Measurements from ENCODE around the gene R3HDML. TPM values are rescaled to one million over a fixed set of nuclear protein-coding genes. Genes with fewer than 3 reads are reported as not detected.
"Not testable (repeated sequence)": the region's sequence is repeated elsewhere in the genome, so short reads cannot be mapped to it uniquely, and the experiment has no call there.

R3HDML gene, protein sequence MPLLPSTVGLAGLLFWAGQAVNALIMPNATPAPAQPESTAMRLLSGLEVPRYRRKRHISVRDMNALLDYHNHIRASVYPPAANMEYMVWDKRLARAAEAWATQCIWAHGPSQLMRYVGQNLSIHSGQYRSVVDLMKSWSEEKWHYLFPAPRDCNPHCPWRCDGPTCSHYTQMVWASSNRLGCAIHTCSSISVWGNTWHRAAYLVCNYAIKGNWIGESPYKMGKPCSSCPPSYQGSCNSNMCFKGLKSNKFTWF
- total RNA-seq: not detected
- not detected for polyA plus RNA-seq
- long read RNA-seq, donor 1: 0 reads
- long read RNA-seq, donor 2: 0 reads

GRCh38 chr20:44336725-44337380, at the start of gene R3HDML:
R3HDML (plus strand) TSS chr20:44337043; CDS start chr20:44337158, 115 bp downstream.
- H3K36me3 ChIP-seq (ENCODE audit: control insufficient read depth in 1 of 2, insufficient read depth in 2 of 2, low read length in 1 of 2): no peaks in the 10 kb centered on the region
- WGBS, 2 donors: 75 to 79% methylated on average over 16 of the region's 16 CpGs
- no peaks in the 10 kb centered on the region for H3K4me1 ChIP-seq (ENCODE audit: control insufficient read depth in 1 of 2, insufficient read depth in 2 of 2, low read length in 2 of 2)
- no peaks in the 10 kb centered on the region for H3K9me3 ChIP-seq (ENCODE audit: control insufficient read depth, low read length)
- ATAC-seq (ENCODE audit: low FRiP score) (no peak), DNase-seq (no peak)
- no peak within 1 kb of the TSS for H3K4me3 ChIP-seq (ENCODE audit: low read length in 2 of 2)
- no peaks in the 10 kb centered on the region for H3K27me3 ChIP-seq (ENCODE audit: control insufficient read depth in 1 of 2, insufficient read depth in 2 of 2, low read length in 1 of 2)
- intact Hi-C loops (cut with DNase I): no loop called here
- H3K27ac ChIP-seq (ENCODE audit: low read depth in 1 of 2, low read length in 2 of 2): no peak within 1 kb of the TSS

DNA sequence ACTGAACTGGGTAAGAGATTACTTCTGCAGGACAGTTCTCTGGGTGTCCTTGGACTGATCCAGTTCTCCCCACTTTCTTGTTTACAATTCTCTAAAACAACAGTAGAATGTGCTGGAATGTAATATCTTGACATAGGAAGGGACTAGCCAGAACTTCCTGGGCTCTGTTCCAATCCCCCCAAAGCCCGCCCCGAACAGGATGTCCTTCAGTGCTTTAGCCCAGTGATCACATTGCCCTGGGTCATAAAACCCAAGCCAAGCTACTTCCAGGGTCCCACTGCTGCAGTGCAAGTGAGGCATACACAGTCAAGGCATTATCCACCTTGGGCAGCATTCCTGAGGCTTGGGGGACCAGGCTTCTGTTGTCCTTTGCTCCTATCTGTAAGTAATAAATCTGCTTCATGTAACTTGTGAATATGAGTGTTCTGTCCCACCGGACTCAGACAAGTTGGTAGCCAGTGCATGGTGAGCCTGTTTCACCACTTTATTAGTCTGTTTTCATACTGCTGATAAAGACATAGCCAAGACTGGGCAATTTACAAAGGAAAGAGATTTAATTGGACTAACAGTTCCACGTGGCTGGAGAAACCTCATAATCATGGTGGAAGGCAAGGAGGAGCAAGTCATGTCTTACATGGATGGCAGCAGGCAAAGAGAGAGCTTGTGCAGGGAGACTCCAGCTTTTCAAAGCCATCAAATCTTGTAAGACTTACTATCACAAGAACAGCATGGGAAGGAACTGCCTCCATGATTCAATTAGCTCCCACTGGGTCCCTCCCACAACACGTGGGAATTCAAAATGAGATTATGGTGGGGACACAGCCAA, 49.4 kb upstream of the R3HDML start:
- intact Hi-C loops (cut with DNase I): no loop called here
- Histone ChIP-seq H3K27ac (ENCODE audit: low read depth in 1 of 2, low read length in 2 of 2) (no peak overlapping the region), H3K4me1 (ENCODE audit: control insufficient read depth in 1 of 2, insufficient read depth in 2 of 2, low read length in 2 of 2) (no peaks in the 10 kb centered on the region), H3K4me3 (ENCODE audit: low read length in 2 of 2) (no peak overlapping the region), H3K36me3 (ENCODE audit: control insufficient read depth in 1 of 2, insufficient read depth in 2 of 2, low read length in 1 of 2) (no peaks in the 10 kb centered on the region), H3K9me3 (ENCODE audit: control insufficient read depth, low read length) (no peaks in the 10 kb centered on the region), H3K27me3 (ENCODE audit: control insufficient read depth in 1 of 2, insufficient read depth in 2 of 2, low read length in 1 of 2) (no peaks in the 10 kb centered on the region)
- ATAC-seq (ENCODE audit: low FRiP score) (no peak), DNase-seq (no peak)
- WGBS, 2 donors: 77 to 81% methylated on average over 5 of the region's 5 CpGs

GRCh38 chr20:44288252-44288651, 48.6 kb upstream of the R3HDML start:
- intact Hi-C loops (cut with DNase I): no loop called here
- Histone ChIP-seq H3K36me3 (ENCODE audit: control insufficient read depth in 1 of 2, insufficient read depth in 2 of 2, low read length in 1 of 2) (no peaks in the 10 kb centered on the region), H3K4me3 (ENCODE audit: low read length in 2 of 2) (no peak overlapping the region), H3K27me3 (ENCODE audit: control insufficient read depth in 1 of 2, insufficient read depth in 2 of 2, low read length in 1 of 2) (no peaks in the 10 kb centered on the region), H3K9me3 (ENCODE audit: control insufficient read depth, low read length) (no peaks in the 10 kb centered on the region), H3K27ac (ENCODE audit: low read depth in 1 of 2, low read length in 2 of 2) (no peak overlapping the region), H3K4me1 (ENCODE audit: control insufficient read depth in 1 of 2, insufficient read depth in 2 of 2, low read length in 2 of 2) (no peaks in the 10 kb centered on the region)
- 96 to 97% methylated on average over 3 of the region's 3 CpGs for WGBS, 2 donors
- DNase-seq (no peak), ATAC-seq (ENCODE audit: low FRiP score) (no peak)

DNA sequence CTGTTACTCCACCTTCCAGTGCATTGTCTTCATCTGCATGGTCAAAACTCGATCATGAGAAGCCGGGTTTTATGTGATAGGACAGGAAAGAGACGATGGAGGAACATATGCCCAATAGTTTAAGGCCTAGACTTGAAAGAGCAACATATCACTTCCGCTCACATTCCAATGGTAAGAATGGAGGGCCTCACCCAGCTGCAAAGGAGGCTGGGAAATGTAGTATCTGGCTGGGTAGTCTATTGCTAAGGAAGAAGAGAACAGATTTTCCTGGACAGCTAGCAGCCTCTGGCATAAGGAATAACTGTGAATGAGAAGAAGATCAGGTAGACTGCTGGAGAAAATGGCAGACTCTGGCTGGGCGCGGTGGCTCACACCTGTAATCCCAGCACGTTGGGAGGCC, 45.1 kb upstream of the R3HDML start:
- Histone ChIP-seq H3K4me3 (ENCODE audit: low read length in 2 of 2) (no peak overlapping the region), H3K27me3 (ENCODE audit: control insufficient read depth in 1 of 2, insufficient read depth in 2 of 2, low read length in 1 of 2) (no peaks in the 10 kb centered on the region), H3K27ac (ENCODE audit: low read depth in 1 of 2, low read length in 2 of 2) (no peak overlapping the region), H3K4me1 (ENCODE audit: control insufficient read depth in 1 of 2, insufficient read depth in 2 of 2, low read length in 2 of 2) (no peaks in the 10 kb centered on the region), H3K36me3 (ENCODE audit: control insufficient read depth in 1 of 2, insufficient read depth in 2 of 2, low read length in 1 of 2) (no peaks in the 10 kb centered on the region), H3K9me3 (ENCODE audit: control insufficient read depth, low read length) (no peaks in the 10 kb centered on the region)
- WGBS, 2 donors: 92% methylated on average over 7 of the region's 7 CpGs
- DNase-seq (no peak), ATAC-seq (ENCODE audit: low FRiP score) (no peak)
- intact Hi-C loops (cut with DNase I): no loop called here

- H3K27me3 ChIP-seq (ENCODE audit: control insufficient read depth in 1 of 2, insufficient read depth in 2 of 2, low read length in 1 of 2): no peaks in the 10 kb centered on the region
- DNase-seq (no peak), ATAC-seq (ENCODE audit: low FRiP score) (no peak)
- no peaks in the 10 kb centered on the region for H3K36me3 ChIP-seq (ENCODE audit: control insufficient read depth in 1 of 2, insufficient read depth in 2 of 2, low read length in 1 of 2)
- no peaks in the 10 kb centered on the region for H3K9me3 ChIP-seq (ENCODE audit: control insufficient read depth, low read length)
- WGBS, 2 donors: 85 to 89% methylated on average over 7 of the region's 7 CpGs
- H3K27ac ChIP-seq (ENCODE audit: low read depth in 1 of 2, low read length in 2 of 2): no peak overlapping the region
- H3K4me3 ChIP-seq (ENCODE audit: low read length in 2 of 2): no peak overlapping the region
- no peaks in the 10 kb centered on the region for H3K4me1 ChIP-seq (ENCODE audit: control insufficient read depth in 1 of 2, insufficient read depth in 2 of 2, low read length in 2 of 2)
- intact Hi-C loops (cut with DNase I): no loop called here
These were observed 40.8 kb upstream of the R3HDML start for GRCh38 chr20:44296011-44296410.

GRCh38 chr20:44297721-44298120, 39.1 kb upstream of the R3HDML start:
- no peak for ATAC-seq (ENCODE audit: low FRiP score)
- no peaks in the 10 kb centered on the region for H3K27me3 ChIP-seq (ENCODE audit: control insufficient read depth in 1 of 2, insufficient read depth in 2 of 2, low read length in 1 of 2)
- DNase-seq: no peak
- no peaks in the 10 kb centered on the region for H3K4me1 ChIP-seq (ENCODE audit: control insufficient read depth in 1 of 2, insufficient read depth in 2 of 2, low read length in 2 of 2)
- H3K27ac ChIP-seq (ENCODE audit: low read depth in 1 of 2, low read length in 2 of 2): no peak overlapping the region
- 91 to 94% methylated on average over 4 of the region's 4 CpGs for WGBS, 2 donors
- no peak overlapping the region for H3K4me3 ChIP-seq (ENCODE audit: low read length in 2 of 2)
- intact Hi-C loops (cut with DNase I): no loop called here
- H3K36me3 ChIP-seq (ENCODE audit: control insufficient read depth in 1 of 2, insufficient read depth in 2 of 2, low read length in 1 of 2): peaks cover 0 to 2% of the 10 kb centered on the region in 2 donors
- H3K9me3 ChIP-seq (ENCODE audit: control insufficient read depth, low read length): no peaks in the 10 kb centered on the region

DNA sequence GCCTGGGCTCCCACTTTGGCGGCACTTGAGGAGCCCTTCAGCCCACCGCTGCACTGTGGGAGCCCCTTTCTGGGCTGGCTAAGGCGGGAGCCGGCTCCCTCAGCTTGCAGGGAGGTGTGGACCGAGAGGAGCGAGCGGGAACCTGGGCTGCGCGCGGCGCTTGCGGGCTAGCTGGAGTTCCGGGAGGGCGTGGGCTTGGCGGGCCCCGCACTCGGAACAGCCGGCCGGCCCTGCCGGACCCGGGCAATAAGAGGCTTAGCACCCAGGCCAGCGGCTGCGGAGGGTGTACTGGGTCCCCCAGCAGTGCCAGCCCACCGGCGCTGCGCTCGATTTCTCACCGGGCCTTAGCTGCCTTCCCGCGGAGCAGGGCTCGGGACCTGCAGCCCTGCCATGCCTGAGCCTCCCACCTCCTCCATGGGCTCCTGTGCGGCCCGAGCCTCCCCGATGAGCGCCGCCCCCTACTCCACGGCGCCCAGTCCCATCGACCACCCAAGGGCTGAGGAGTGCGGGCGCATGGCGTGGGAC, 37.8 kb upstream of the R3HDML start:
- ATAC-seq (ENCODE audit: low FRiP score); DNase-seq; H3K36me3 ChIP-seq (ENCODE audit: control insufficient read depth in 1 of 2, insufficient read depth in 2 of 2, low read length in 1 of 2); H3K4me1 ChIP-seq (ENCODE audit: control insufficient read depth in 1 of 2, insufficient read depth in 2 of 2, low read length in 2 of 2); H3K9me3 ChIP-seq (ENCODE audit: control insufficient read depth, low read length); H3K4me3 ChIP-seq (ENCODE audit: low read length in 2 of 2); H3K27me3 ChIP-seq (ENCODE audit: control insufficient read depth in 1 of 2, insufficient read depth in 2 of 2, low read length in 1 of 2); H3K27ac ChIP-seq (ENCODE audit: low read depth in 1 of 2, low read length in 2 of 2); intact Hi-C loops (cut with DNase I): not testable (repeated sequence)
- 92% methylated on average over 28 to 42 of the region's 42 CpGs for WGBS, 2 donors

DNA sequence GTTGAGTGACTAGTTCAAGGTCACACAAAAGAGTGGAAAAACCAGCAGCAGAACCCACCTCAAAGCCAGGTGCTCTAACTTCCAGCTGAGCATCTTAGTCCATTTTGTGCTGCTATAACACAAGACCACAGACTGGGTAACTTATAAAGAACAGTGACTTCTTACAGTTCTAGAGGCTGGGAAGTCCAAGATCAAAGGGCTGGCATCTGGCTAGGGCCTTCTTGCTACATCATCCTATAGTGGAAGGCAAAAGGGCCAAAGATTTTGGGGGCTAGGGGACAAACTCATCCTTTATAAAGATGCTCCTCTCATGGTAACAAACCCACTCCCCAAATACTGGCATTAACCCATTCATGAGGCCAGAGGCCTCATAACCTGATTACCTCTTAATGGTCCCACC, 35.6 kb upstream of the R3HDML start:
- intact Hi-C loops (cut with DNase I): no loop called here
- Histone ChIP-seq H3K4me1 (ENCODE audit: control insufficient read depth in 1 of 2, insufficient read depth in 2 of 2, low read length in 2 of 2) (no peaks in the 10 kb centered on the region), H3K27ac (ENCODE audit: low read depth in 1 of 2, low read length in 2 of 2) (no peak overlapping the region), H3K36me3 (ENCODE audit: control insufficient read depth in 1 of 2, insufficient read depth in 2 of 2, low read length in 1 of 2) (peaks cover 0 to 2% of the 10 kb centered on the region in 2 donors), H3K27me3 (ENCODE audit: control insufficient read depth in 1 of 2, insufficient read depth in 2 of 2, low read length in 1 of 2) (no peaks in the 10 kb centered on the region), H3K9me3 (ENCODE audit: control insufficient read depth, low read length) (no peaks in the 10 kb centered on the region), H3K4me3 (ENCODE audit: low read length in 2 of 2) (no peak overlapping the region)
- DNase-seq: no peak
- ATAC-seq (ENCODE audit: low FRiP score): no peak

All from aorta (tissue), 5 donors.